GM12892 (cell line): Measurements from ENCODE around the gene PFKFB3.

Experiments
- POLR2A ChIP-seq: IDR thresholded peaks from 2 replicates; pipeline ENCODE4 v1.6.1; 2011; ENCODE audit warnings: low read depth, low read length, control low read depth
- POLR2AphosphoS5 ChIP-seq: IDR thresholded peaks from 2 replicates; pipeline ENCODE4 v1.6.1; 2011; ENCODE audit warnings: low read depth, low read length, control low read depth

DNA sequence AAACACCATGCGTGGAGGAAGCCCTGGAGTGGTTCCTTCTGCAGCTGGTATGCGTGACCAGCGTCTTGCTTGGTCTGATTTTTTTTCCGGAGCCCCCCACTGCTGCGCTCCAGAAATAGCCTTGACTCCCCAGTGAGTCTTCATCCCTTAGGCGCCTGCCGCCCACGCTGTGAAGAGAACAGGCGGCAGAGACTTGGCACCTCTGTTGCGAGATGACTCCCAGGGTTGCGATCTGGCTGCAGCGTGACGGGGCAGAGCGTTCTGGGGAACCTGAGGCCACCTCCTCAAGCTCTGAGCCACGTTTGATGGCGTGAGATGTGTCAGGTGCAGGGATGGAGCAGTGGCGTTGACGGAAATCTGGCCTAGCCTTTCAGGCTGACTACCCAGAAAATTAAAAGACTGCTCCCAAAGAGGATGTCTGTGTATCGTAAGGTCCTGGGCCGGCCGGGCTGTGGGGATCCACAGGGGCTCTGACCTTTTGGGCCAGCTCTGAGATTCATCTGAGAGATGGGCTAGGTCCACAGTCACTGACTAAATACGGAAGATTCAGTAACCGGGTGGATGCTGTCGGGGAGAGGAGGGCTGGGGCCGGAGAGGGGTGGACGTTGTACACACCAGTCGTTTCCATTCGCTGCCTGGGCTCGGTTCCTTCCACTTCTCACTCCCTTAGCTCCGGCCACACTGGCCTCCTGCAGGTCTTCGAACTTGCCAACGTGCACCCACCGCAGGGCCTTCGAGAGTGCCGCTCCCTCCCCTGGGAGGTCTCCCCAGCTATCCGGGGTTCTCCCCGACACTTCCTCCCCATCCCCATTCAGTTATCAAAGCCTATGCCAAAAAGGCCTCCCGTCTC, 33.8 kb downstream of the PFKFB3 start:
- TF ChIP-seq POLR2A (no peak; the same call in 1 of the 2 replicates), POLR2AphosphoS5 (no peak)
